Stimulated activated naive CD8-positive, alpha-beta T cell treated with anti-CD3 and anti-CD28 coated beads, Interleukin-15, Interleukin-2, amounts not matched to agents 100 U/mL and 50 U/mL, for 24 hours (primary cell): ENCODE results near the gene PLCB1.
"Not testable (repeated sequence)": the region's sequence is repeated elsewhere in the genome, so short reads cannot be mapped to it uniquely, and the experiment has no call there.

ENCODE experiments used
- ATAC-seq: fragments of 150-1000 bp; cut with Tn5 transposase; one replicate; pipeline ENCODE4 v1.10.0; 2021
- DNase-seq: peaks from one replicate; pipeline ENCODE4 v3.0.0; 2021

PLCB1 gene

GRCh38 chr20:8842525-8842924 is 710.5 kb downstream of the PLCB1 start:
- no peak for ATAC-seq
- no peak for DNase-seq

DNA sequence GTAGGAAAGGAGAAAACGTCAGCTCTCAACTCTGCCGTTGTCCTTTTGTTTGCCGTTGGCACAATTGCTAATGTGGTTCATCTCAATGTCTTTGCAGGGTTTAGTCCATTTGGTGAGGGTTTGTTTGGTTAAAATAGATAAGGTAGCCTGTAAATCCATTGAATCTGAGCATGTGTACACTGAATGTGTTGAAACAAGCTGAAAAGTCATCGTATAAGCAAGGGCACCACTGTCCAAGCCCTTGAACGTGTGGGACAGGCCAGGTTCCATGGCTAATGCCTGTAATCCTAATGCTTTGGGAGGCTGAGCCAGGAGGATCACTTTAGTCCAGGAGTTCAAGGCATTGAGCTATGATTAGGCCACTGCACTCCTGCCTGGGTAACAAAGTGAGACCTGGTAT is 712.1 kb downstream of the PLCB1 start:
- ATAC-seq (no peak), DNase-seq (no peak)

DNA sequence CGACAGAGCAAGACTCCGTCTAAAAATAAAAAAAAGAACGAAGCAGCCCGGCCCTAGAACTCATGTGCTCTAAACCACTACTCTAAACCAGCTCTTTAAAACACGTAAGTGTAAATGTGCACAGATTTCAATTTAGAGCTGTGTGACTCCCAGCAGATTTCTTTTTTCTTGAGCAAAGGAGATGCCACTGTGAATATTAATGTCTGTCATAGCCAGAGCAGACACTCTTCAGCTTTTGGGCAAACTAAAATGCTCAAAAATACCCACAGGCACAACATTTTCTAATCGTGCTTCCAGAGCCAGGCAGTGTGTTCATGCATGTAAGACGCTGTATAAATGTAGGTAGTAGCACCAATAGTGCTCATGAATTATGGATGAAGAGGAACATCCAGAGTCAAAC is 717.9 kb downstream of the PLCB1 start:
- DNase-seq (no peak), ATAC-seq (no peak)

- no peak for ATAC-seq
These were observed 719.4 kb downstream of the PLCB1 start for GRCh38 chr20:8851446-8851845.

GRCh38 chr20:8851919-8852318 is 719.9 kb downstream of the PLCB1 start:
- not testable (repeated sequence) for DNase-seq, ATAC-seq

More at GRCh38 chr20:8851446-8851845, 719.4 kb downstream of the PLCB1 start:
- no peak for DNase-seq

DNA sequence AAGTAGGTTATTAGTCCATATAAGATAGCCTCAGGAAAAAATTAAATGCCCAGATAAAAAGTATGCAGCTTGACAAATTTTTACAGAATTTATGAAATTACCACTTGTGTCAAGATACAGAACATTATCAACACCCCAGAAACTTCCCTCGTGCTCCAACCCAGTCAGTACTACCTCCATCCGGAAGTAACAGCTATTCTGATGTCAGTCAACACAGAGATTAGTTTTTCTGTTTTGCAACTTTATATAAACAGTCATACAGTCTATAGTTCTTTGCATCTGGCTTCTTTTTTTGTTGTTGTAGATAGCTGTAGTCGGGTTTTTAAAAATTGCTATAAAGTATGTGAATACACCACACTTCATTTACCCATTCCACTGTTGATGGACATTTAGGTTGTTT is 721.1 kb downstream of the PLCB1 start:
- DNase-seq, ATAC-seq: not testable (repeated sequence)

DNA sequence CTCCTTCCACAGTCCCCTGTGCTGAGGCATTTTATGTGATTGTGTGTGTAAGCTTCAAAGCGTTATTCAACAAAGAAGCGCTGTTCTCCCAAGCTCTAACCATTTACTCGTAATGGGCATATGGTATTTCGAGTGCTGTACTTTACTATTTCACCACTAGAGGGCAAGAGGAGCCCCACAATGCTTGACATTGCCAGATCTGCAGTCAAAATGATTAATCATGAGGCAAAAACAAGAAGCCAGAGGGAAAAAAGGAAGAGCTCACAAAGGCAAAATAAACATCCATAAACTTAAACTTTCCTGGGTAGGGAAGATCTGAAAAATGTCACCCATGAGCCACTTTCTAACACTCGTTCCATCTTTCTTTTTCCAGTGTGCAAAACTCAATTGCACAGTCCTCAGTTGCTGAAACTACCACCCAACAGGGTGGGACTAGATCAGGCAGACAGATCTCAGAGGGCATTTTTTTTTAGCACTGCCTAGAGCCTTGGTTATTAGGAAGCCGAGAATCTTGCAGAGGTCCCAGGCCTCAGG is 721.8 kb downstream of the PLCB1 start:
- DNase-seq (no peak), ATAC-seq (peak; percentile 61)

GRCh38 chr20:8854571-8854970 is 722.5 kb downstream of the PLCB1 start:
- ATAC-seq: no peak
- DNase-seq: no peak

DNA sequence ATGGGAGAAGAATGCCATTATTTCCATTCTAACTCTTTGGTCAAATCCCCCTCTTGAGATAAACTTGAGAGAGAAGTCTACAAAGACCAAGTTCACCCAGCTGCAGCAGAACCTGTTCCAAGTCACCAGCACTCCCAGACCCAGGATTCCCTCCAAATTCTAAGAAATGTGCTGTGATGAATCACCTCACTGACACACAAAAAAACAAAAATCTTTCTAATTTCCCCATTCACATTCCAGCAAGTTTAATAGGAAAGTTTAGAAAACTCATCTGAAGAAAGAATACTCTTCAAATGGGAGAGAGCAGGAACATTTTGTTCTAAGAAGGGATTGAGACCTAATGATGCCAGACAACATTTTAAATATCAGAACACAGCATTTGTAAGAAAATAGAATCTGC is 723.2 kb downstream of the PLCB1 start:
- ATAC-seq: no peak
- no peak for DNase-seq

GRCh38 chr20:8856668-8857067 is 724.6 kb downstream of the PLCB1 start:
- DNase-seq (no peak), ATAC-seq (no peak)

DNA sequence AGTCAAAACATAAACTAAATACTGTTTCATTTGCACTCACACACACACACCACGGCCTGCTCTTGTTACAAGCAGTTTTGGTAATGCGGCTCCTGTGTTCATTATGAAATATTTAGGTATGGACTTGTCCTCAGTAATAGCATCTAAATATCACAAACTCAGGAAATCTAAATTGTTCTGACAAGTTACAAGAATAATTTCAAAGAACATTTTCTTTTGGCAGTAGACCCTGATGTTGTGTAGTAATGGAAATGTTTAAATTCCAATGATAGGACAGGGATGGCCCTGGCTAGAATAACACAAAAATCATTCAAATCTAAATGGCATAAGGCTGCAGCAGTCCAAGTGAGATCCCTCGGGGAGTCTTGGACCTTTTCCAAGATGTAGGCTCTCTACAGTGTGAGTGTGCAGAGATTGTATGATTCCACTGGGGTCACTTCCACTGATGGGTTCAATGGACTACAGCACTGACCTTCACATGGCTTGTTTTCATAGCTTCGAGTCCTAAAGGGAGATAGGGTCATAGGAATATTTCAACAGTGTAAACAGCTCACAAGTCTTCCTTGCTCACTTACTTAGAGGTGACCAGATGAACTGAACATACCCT is 726.2 kb downstream of the PLCB1 start:
- no peak for ATAC-seq
- DNase-seq: no peak

DNA sequence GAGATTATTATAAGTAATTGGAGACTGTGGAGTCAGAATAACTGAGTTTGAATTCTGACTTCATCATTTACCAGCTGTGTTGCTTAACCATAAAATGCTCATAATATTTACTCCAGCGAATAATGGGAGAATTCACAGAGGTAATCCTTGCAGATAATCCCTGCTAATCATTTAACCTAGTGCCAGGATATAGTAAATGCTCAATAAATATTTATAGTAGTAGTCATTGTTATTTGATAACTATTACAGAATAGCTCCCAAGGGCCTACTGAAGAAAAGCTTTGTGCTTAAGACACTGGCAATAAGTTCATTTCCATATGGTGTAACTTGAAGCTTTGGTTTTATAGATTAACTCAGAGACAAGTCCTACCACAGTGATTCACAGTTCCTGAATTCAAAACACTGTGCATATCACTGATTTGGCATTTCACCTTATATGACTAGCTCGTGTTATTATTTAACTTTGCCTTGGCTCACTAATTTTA is 728.0 kb downstream of the PLCB1 start:
- ATAC-seq (no peak), DNase-seq (no peak)

GRCh38 chr20:8862092-8862491 is 730.0 kb downstream of the PLCB1 start:
- DNase-seq: no peak
- ATAC-seq: no peak

DNA sequence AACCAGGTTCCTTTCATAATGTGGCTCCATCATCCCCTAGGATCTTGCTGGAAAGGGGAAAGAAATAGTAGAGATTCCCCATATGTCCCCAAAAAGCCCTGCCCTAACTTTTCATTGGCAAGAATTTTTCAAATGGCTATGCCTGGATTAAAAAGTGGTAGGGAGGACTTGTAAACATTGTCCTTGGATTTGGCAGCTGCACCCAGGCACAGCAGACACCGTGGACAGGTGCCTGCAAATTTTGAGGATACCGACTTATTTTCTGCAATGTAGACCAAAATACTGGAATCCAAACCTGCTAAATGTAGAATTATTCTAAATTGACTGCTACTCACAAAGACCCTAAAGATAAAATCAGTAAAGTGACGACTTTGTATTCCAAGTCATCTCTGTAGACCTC is 733.6 kb downstream of the PLCB1 start:
- ATAC-seq: no peak
- no peak for DNase-seq

DNA sequence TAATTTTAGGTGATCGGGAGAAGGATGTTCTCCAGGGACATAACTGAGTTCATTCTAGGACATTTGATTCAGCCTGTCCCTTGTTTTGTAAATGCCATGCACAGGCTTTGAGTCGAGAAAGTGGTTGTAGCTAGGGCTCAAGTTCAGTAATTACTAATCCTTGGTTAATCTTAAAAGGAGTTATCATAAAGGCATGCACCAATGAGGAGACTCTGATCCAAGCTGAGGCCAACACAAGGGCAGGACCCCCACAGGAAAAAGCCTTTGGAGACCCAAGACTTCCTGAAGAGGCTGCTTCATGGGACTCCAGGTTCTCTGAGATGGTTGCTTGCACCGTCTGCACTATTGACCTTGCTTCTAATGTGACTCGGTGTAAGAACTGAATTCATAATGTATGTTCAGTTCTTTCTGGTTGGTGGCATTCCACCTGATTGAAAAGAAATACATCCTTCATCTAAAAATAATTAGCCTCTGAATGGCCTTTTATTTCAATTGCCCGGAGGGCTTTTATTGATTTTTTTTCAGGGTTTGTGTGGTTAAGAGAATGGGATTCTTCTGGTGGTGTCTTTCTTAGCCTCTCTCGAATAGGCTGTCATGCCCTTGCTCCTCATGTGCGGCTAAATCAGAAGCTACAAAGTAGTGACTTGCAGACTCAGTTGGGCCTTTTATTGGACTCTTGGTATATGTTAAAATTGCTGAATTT is 735.1 kb downstream of the PLCB1 start:
- DNase-seq: no peak
- ATAC-seq: no peak

DNA sequence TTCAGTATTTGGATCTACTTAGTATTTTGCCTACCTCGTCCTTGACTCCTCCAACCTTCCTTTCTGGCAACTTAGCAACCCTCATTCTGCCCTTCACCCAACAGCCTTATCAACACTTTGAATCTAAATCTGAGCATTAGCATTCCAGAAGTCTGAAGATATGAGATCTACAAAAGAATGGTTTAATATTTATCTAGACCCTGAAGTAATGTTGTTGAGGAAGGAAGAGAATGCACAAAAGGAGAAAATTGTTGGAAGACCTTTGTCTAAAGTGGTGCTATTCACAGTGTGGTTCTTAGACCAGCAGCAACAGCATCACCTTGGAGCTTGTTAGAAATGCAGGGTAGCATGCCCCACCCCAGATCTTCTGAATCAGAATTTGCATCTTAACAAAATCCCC is 738.6 kb downstream of the PLCB1 start:
- DNase-seq (no peak), ATAC-seq (no peak)

GRCh38 chr20:8874437-8874836 is 742.4 kb downstream of the PLCB1 start:
- ATAC-seq (no peak), DNase-seq (no peak)

GRCh38 chr20:8875586-8875985 is 743.5 kb downstream of the PLCB1 start:
- ATAC-seq (no peak), DNase-seq (no peak)

DNA sequence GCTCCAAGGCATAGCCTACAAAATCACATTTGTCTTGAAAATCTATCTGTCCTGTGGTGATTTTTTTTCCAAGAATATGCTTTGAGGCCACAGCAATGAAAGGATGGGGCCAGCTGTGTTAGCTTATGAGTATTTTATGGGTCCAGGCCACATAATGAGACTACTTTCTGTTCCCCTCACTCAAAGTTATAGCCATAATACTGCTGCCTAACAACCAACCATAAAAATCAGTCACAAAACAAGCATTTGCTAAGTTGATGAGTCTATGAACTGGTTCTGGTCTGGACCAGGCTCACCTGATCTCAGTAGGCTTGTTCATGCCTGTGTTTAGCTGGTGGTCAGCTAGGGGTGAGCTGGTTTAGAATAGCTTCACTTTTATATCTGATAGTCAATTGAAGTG is 744.3 kb downstream of the PLCB1 start:
- ATAC-seq (no peak), DNase-seq (no peak)

DNA sequence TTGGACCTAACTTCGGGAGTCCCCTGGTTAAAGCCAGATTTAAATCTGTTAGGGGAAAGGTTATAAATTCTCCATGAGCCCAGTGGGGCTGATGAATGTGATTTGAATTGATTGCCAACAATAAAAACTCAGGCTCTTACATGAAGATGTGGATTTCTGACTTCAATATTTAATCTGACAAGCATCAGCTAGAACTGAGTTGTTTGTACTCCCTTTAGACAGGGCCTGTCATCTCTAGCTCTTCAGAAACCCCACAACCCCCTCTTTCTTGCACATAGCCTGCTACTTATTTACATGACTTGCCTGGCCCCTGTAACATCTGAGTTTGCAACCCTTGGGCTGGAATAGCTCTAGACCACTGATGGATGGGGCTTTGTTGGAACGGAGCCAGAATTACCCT is 745.2 kb downstream of the PLCB1 start:
- ATAC-seq: no peak
- no peak for DNase-seq

DNA sequence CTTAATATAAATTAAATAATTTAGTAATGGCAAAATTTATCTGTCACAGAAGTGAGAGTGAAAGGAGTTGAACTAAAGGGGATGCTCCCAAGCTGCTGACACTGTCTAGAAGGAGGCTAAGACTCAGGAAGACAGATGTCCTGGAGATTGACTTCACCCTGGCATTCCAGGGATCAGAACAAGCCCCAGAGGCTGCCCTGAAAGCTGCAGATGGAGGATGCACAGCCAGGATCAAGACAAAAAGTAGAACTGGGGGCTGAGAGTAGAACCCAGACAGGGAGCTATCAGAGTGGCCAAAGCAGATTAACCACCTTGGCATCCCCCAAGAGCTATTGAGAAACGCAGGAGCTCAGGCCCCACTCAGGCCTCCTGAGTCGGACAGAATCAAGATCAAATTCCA is 747.6 kb downstream of the PLCB1 start:
- ATAC-seq (no peak), DNase-seq (no peak)

DNA sequence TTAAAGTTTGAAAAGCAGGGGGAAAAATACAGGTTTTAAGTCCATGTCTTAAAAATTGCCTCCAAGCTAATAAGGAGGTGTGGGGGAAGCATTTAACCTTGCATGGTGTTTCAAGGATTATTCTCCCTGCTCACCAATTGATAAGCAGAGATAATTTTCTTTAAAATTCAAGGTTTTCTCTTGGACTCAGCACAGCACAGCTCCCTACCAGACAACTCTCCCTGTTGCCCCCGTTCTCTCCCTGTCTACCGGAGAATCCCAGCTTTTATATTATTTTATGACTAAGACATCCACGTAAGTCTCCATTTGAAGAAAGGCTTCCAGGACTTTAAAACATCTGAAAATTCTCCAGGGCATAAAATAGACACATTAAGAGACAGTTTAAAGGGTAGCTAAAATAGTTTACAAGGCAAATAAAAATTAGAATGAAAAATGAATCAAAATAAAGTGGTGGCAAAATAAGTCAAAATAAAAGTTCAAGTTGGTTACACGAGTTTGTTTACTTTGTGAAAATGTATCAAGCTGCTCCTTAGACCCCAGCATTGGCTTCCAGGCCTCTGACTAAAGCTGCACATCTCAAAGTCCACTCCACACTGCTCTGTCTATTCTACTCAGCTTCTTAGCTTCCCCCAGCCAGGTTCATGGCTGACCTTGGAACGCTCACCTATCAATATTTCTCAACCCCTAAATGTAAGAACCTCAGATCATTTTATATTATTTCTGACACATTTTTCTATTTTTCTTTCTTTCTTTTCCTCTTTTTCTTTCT is 748.2 kb downstream of the PLCB1 start:
- ATAC-seq (no peak), DNase-seq (no peak)

GRCh38 chr20:8891039-8891438 is 759.0 kb downstream of the PLCB1 start:
- DNase-seq: no peak
- no peak for ATAC-seq
